ENCODE results near the gene AP2S1.
"Not testable (repeated sequence)": the region's sequence is repeated elsewhere in the genome, so short reads cannot be mapped to it uniquely, and the experiment has no call there.

Gene AP2S1

DNA sequence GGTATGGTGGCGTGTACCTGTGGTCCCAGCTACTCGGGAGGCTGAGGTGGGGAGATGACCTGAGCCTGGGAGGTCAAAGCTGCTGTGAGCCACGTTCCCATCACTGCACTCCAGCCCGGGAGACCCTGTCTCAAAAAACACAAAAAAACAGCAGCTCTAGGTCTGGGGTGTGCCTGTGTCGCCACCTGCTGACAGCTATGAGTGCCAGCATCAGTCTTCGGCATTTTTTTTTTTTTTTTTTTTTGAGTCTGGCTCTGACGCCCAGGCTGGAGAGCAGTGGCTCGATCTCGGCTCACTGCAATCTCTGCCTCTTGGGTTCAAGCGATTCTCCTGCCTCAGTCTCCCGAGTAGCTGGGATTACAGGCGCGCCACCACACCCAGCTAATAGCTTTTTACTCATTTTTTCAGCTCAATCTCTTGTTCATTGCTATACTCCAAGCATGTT, 10.1 kb downstream of the AP2S1 start:
- peak; percentile 60 to 65 for DNase-seq

DNA sequence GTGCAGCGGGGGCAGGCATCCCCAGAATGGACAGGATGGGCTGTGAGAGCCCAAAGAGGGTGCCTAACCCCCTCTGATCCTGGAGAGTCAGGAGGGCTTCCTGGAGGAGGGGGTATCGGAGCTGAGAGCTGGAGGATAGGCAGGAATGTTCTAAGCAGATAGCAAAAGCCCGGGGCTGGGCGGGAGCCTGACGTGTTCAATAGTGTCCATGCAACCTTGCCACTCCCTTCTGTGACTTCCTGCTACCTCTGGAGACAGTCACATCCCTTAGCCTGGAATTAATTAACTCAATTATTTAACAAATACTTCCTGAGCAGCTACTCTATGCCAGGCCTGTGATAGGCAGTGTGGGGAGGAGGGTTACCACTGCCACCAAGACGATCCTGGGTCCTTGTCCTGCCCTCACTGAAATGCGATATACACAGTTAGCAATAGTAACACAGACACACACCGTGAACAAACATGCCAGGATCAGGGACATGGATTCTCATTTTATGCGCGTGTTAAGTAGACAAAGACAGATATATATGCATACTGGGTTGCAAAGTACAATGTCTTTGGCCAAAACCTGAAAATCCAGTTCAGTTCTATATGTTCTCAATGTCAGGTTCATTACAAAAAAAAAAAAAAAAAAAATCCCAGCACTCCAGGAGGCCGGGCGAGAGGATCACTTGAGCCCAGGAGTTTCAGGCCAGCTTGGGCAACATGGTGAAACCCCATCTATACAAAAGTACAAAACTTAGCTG, 10.7 kb downstream of the AP2S1 start:
- no peak for DNase-seq

DNA sequence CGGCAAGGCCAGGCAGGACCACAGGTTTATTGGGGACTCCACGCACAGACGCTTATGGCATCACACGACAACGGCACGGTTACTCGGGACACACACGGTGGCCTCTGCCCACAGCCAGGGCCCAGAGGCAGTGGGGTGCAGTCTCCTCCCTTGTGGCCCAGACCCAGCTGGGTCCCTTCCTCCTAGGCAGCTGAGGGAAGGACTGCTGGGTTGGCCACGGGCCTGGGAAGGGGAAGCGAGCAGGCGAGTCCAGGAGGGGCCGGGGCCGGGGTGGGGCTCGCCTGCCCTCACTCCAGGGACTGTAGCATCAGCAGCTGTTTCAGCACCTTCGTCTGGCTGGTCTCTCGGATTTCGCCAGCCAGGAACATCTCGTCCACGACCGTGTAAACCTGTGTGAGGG, 12.5 kb downstream of the AP2S1 start:
- DNase-seq = no peak

DNA sequence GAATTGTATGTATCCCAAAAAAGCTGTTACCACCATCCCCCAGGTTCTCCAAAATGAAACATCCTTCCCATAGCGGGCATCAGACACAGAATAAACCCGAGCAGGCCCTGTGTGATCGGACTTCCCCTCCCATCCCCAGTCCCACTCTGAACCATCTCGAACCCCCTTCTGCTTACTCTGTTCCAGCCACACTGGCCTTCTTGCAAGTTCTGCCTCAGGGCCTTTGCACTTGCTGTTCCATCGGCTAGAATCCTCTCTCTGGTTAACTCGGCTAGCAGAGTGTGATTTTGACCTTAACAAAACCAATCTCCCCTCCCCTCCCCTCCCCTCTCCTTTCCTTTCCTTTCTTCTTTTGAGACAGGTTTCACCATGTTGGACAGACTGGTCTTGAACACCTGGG, 15.7 kb downstream of the AP2S1 start:
- DNase-seq = no peak

DNA sequence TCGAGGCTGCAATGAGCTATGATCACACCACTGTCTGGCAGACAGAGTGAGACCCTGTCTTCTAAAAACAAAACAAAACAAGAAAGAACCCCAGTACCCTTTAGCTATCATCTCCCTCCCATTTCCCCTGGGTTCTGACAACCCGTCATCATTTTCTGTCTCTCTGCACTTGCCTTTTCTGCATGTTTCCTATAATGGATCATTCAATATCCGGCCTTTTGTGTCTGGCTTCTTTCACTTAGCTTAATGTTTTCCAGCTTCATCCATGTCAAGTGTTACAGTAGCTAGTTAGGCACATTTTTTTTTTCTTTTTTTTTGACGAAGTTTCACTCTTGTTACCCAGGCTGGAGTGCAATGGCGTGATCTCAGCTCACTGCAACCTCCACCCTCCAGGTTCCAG, 16.5 kb downstream of the AP2S1 start:
- no peak for DNase-seq

DNA sequence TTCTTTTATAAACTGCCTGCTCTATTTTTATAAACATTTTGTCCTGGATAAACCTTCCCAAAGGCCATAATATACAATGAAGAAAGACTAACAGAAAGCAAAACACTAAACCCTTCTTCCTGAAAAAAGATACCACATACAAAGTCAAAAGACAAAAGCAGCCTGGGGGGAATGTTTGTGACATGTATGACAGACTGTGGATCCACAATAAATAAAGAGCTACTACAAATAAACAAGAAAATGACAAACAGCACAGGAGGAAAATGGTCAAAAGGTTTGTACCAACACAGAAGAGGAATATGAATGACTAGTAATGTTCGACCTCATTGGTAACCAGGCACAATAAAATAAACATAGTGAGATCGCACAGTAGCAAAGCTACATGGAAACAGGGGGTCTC, 19.8 kb downstream of the AP2S1 start:
- DNase-seq = no peak

DNA sequence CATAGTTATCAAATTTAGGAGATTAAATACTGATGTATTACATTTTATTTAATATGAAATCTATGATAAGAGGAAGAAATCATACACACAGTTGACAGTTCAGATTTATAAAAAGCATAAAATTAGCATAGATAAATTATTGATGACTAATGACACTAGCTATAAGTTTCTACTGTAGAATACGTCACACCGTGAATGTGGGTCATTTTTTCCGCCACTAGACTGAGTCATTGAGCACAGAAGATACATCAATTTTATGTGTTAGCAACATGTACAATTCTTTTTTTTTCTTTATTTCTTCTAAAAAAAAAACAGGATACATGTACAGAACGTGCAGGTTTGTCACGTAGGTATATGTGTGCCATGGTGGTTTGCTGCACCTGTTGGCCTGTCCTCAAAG, 22.2 kb downstream of the AP2S1 start:
- no peak for DNase-seq

DNA sequence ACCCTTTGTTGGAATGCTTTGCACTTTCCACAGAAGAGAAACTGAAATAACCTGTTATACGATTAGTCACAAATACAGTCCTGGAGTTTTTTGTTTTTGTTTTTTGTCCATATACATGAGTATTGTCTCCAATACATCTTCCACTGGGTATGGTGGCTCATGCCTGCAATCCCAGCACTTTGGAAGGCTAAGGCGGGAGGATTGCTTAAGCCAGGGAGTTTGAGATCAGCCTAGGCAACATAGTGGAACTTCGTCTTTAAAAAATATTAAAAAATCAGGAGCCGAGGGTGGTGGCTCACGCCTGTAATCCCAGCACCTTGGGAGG, 25.0 kb downstream of the AP2S1 start:
- DNase-seq = no peak

DNA sequence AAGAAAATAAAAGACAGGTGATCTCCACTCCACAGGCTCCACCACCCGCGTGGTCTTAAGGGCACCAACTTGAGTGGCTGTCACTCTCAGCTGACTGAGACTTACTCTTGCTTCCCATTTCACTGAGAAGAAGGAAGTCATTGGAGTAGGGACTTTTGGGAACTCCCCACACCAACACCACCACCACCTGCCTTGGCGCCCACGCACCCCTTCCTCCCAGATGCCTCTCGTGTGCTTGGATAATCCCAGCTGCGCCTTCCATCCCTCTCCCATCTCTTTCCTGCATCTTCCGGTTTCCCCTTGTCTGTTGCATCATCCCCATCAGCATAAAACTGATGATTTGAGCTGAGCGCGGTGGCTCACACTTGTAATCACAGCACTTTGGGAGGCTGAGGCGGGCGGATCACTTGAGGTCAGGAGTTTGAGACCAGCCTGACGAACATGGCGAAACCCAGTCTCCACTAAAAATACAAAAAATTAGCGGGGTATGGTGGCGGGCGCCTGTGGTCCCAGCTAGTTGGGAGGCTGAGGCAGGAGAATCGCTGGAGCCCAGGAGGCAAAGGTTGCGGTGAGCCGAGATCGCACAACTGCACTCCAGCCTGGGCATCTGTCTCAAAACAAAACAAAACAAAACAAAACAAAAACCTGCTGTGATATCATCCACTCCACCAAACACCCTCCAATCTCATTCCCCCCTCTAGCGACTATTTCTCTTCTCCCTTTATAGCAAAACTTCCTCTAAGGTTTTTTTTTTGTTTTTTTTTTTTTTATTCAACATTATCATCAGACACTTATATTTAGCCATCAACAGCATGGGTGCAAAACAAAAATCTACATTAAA, 25.5 kb downstream of the AP2S1 start:
- peak; percentile 87 to 95 for DNase-seq

DNA sequence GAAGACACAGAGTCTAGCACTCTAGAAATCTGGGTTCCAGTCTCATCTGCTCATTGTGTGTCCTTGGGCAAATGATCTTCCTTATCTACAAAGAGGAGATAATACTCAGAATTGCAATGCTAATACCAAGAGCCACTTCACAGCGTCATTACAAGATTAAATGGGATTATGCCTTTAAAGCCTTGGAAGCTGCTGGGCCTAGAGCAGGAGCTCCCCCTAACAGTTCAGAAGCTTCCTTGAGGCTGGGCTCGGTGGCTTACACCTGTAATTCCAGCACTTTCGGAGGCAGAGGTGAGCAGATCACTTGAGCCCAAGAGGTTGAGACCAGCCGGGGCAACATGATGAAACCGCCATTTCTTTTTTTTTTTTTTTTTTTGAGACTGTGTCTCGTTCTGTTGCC, 27.6 kb downstream of the AP2S1 start:
- DNase-seq = no peak

DNA sequence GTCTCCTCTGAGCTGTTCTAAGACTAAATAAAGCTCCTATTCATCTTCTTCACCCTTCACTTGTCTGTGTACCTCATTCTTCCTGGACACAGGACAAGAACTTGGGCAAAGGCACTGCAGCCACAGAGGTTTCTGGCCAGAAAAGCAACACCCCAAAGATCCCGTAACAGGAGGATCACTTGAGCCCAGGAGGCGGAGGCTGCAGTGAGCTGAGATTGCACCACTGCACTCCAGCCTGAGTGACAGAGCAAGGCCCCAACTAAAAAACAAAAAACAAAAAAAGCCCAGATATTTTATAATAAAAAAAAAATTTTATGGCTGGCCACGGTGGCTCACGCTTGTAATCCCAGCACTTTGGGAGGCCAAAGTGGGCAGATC, 28.2 kb downstream of the AP2S1 start:
- peak; percentile 29 to 38 for DNase-seq

DNA sequence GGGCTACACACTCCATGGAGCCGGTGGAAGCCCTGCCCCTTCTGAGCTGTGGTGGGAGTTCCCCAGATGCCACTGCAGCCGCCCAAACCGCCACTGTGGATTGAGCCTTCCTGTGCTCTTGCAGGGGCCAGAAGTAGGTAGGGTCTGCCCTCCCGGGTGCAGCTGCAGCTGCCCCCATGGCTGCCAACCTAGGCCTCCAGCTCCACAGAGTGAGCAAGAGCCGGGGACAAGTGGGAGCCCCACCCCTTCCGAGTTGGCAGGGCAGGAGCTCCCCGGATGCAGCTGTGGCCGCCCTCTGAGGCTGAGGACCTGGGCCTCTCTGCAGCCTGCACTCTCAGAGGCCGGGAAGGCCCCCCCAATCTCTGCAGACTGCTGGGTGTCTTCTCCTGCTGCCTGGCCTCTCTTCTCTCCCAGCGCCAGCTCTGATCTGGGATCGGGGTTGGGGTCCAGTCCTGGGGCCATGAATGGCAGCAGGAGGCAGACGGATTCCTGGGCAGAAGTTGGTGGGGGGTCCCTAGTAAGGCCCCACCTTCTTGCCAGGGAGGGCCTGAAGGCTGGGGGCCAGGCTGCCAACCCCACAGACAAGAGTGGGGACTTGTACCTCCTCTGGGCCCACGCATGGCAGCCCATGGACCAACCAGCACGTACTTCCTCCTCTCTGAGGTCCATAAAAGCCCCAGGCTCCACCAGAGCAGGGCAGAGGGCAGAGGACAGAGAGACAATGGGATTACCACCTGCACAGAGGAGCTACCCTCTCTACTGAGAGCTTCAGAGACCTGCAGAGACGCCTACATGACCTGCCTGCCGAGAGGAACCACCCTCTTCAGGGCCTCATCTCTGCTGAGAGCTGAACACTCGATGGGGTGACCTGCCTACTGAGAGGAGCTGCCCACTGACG, 28.9 kb downstream of the AP2S1 start:
- DNase-seq = peak; percentile 73 to 86

DNA sequence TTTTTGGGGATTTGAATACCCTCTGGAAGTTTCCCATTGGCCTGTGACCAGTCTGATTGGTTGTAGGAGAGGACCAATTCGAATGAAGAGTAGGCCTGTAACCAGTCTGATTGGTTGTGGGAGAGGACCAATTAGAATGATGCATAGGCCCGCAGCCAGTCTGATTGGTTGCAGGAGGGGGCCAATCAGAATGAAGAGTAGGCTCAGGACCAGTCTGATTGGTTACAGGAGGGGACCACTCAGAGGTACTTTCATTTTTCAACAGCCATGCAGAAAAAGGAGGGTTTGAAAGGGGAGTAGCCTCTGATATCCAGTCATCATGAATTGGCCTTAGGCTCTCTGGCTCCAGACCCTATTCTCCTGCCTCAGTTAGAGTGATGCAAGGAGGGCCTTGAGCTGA, 31.8 kb downstream of the AP2S1 start:
- no peak for DNase-seq

DNA sequence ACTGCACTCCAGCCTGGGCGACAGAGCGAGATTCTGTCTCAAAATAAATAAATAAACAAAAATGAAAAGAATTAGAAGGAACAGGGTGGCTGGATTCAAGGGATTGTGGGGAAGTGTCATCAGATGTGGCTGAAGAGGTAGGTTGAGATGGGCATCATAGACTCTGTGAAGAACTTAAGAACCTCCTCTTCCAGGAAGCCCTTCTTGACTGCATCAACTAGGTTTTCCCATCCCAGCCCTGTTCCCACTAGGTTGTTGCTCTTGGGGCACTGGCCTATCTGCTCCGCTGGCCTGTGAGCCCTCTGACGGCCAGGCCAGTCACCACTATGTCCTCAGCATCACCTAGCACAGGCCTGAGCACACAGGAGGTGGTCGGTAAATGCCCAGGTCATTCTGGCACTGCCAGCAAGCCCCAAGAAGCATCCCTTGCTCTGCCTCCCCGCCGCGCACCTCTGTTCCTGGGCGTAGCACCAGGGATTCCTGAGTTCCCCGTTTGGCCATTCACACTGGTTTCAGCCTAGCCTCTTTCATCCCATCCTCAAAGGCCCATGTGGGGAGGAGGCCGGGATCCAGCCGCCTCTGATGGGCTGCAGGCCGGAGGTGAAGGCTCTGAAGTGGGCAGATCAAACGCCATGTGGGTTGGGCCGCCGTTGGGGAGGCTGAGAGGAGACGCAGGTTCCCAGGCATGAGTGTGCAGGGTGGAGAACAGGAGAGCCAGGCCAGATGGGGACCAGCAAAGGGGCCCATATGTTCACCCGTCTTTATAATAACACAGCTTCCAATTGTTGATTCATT, 34.6 kb downstream of the AP2S1 start:
- DNase-seq = no peak

DNA sequence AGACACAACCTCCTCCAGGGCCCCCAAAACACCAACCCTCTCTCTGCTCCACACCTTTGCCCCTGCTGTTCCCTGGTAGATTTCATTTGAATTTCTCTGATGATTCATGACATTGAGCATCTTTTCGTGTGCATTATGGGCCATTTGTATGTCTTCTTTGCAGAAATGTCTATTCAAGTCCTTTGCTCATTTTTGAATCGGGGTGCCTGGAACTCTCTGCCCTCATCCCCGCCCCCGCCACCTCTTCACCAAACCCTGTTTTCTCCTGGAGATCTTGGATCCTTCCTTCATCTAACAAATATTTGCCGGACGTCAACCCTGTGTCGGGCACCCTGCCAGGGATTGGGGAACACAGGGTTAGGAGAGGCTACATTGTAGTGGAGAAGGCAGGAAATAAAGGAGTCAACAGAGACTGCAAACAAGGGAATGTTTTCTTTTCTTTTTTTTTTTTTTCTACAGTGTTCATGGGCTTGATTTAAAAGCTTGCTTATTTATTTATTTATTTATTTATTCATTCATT, 36.7 kb downstream of the AP2S1 start:
- no peak for DNase-seq

DNA sequence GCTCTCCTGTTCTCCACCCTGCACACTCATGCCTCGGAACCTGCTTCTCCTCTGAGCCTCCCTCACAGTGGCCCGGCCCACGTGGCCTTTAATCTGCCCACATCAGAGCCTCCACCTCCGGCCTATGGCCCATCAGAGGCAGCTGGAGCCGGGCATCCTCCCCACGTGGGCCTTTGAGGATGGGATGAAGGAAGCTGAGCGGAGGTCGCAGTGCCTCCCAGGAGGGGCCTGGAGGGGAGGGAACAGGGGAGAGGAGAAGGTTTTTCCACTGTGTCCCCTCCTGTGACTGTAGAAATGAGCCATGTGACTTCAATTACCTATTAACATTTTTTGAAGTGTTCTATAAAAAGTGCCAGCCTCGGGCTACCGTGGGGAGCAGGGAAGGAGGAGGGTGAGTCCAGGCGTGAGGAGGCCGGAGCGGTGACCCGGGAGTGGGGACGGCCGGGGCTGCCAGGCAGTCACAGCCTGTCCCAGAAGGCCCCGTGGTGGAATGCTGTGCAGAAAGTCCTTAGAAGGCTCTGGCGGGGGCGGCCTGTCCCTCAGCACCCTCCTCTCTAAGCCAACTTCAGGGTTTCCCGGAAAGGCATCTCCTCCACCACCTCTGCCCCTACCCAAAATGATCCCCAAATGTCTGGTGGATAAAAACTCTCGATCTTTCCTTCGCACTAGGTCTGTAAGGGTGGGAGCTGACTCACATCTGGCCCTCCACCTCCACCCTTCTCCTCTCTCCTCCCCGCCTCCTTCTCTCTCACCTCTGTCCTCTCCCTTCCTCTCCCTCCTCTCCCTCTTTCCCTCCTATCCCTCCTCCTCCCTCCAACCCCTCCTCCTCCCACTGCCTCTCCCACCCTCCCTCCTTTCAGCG, 37.4 kb downstream of the AP2S1 start:
- DNase-seq = no peak

DNA sequence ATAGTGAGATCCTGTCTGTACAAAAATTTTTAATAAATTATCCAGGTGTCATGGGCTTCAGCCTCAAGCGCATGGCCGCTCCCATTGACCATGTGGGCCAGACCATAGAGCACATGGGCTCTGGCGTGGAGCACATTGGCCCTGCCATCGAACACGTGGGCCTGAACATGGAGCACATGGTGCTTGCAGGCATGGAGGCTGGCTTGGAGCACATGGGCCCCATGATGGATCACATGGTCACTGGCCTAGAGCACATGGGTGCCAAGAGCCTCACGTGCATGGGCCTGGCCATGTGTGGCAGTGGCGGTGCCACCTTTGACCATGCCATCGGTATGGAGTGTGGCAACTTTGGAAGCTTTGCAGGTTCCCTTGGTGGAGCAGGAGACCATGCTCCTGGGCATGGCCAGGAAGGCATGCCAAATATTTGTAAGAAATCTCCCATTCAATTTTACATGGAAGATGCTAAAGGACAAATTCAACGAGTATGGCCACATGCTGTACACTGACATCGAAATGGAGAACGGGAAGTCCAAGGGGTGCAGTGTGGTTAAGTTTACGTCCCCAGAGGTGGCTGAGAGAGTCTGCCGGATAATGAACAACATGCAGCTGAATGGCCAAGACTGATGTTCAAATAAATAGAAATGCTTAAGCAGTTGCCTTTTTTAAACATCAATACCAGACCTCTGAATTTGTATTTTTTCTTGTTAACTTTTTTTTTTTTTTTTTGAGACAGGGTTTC, 40.9 kb downstream of the AP2S1 start:
- DNase-seq = peak; percentile 21 to 49

DNA sequence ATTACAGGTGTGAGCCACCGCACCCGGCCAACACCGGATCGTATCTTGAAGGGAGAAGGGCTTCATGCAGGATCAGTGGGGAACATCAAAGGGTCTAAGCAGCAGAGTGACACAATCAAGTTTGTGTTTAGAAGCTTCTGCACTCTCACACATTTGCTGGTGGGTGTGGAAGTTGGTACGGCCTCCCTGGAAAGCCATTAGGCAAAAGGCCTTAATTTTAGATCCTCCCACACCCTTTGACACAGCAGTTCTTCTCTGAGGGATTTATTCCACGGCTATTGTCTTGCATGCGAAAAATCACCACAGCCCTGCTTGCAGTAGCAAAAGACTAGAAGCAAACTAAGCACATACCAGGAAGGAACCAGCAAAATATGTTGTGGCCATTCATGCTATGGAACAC, 44.0 kb downstream of the AP2S1 start:
- peak; percentile 90 to 97 for DNase-seq

DNA sequence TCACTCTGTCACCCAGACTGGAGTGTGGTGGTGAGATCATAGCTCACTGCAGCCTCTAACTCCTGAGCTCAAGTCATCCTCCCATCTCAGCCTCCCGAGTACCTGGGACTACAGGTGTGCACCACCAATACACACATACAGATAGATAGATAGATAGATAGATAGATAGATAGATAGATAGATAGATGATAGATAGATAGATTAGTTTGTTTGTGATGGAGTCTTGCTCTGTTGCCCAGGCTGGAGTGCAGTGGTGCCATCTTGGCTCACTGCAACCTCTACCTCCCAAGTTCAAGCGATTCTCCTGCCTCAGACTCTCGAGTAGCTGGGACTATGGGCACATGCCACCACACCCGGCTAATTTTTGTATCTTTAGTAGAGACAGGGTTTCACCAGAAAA, 46.2 kb downstream of the AP2S1 start:
- not testable (repeated sequence) for DNase-seq

DNA sequence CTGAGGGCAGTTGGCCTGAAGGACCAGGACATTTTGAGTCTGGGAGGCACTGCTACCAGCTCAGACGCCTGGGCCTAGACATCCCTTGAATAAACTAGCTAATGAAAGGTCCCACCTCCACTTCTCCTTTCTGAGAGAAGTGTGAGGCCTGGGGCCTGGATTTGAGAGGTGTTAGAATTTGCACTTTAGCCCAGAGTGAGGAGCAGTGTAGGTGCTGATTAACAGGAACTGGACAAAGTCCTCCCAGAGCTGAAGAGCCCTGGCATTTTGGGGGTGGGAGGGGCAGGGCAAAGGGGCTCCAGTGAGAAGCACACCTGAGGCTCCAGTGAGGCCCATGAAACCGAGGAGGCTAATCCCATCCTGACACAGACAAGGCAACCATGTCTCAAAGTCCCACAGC, 47.1 kb downstream of the AP2S1 start:
- DNase-seq = peak; percentile 21 to 23
